Measurements from ENCODE around the gene CSAG1. TPM values are rescaled to one million over a fixed set of nuclear protein-coding genes. Genes with fewer than 3 reads are reported as not detected.
A peak's percentile ranks its signal among the peaks of the same experiment; 100 is the strongest.
"Not testable (repeated sequence)": the region's sequence is repeated elsewhere in the genome, so short reads cannot be mapped to it uniquely, and the experiment has no call there.

CSAG1 gene
- total RNA-seq, 4 donors from 2014 or later = not detected

DNA sequence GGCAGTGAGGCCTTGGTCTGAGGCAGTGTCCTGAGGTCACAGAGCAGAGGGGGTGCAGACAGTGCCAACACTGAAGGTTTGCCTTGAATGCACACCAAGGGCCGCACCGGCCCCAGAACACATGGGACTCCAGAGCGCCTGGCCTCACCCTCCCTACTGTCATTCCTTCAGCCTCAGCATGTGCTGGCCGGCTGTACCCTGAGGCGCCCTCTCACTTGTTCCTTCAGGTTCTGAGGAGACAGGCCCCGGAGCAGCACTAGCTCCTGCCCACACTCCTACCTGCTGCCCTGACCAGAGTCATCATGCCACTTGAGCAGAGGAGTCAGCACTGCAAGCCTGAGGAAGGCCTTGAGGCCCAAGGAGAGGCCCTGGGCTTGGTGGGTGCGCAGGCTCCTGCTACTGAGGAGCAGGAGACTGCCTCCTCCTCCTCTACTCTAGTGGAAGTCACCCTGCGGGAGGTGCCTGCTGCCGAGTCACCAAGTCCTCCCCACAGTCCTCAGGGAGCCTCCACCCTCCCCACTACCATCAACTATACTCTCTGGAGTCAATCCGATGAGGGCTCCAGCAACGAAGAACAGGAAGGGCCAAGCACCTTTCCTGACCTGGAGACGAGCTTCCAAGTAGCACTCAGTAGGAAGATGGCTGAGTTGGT lies 2.5 kb upstream of the CSAG1 start:
- no peaks in the 10 kb centered on the region for H3K4me1 ChIP-seq
- H3K27ac ChIP-seq = no peak overlapping the region
- H3K27me3 ChIP-seq = no peaks in the 10 kb centered on the region
- no peak overlapping the region for H3K4me3 ChIP-seq
- H3K9me3 ChIP-seq = no peaks in the 10 kb centered on the region
- no peak for TF ChIP-seq POLR2A (IDR thresholded peaks at IDR 0.05)
- TF ChIP-seq, protein P1, sequence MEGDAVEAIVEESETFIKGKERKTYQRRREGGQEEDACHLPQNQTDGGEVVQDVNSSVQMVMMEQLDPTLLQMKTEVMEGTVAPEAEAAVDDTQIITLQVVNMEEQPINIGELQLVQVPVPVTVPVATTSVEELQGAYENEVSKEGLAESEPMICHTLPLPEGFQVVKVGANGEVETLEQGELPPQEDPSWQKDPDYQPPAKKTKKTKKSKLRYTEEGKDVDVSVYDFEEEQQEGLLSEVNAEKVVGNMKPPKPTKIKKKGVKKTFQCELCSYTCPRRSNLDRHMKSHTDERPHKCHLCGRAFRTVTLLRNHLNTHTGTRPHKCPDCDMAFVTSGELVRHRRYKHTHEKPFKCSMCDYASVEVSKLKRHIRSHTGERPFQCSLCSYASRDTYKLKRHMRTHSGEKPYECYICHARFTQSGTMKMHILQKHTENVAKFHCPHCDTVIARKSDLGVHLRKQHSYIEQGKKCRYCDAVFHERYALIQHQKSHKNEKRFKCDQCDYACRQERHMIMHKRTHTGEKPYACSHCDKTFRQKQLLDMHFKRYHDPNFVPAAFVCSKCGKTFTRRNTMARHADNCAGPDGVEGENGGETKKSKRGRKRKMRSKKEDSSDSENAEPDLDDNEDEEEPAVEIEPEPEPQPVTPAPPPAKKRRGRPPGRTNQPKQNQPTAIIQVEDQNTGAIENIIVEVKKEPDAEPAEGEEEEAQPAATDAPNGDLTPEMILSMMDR (IDR thresholded peaks at IDR 0.05) = no peak
- peak in 1 of 3 donors; percentile 14 for DNase-seq
- no peaks in the 10 kb centered on the region for H3K36me3 ChIP-seq

DNA sequence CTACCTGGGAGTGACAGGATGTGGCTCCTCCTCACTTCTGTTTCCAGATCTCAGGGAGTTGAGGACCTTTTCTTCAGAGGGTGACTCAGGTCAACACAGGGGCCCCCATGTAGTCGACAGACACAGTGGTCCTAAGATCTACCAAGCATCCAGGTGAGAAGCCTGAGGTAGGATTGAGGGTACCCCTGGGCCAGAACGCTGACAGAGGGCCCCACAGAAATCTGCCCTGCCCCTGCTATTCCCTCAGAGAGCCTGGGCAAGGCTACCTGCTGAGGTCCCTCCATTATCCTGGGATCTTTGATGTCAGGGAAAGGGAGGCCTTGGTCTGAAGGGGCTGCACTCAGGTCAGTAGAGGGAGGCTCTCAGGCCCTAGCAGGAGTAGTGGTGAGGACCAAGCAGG lies 1.6 kb upstream of the CSAG1 start:
- no peaks in the 10 kb centered on the region for H3K4me1 ChIP-seq
- no peak for TF ChIP-seq POLR2A (IDR thresholded peaks at IDR 0.05)
- TF ChIP-seq, protein P1 (IDR thresholded peaks at IDR 0.05) = no peak
- no peaks in the 10 kb centered on the region for H3K9me3 ChIP-seq
- no peak overlapping the region for H3K4me3 ChIP-seq
- H3K27me3 ChIP-seq = no peaks in the 10 kb centered on the region
- H3K36me3 ChIP-seq = no peaks in the 10 kb centered on the region
- no peak overlapping the region for H3K27ac ChIP-seq
- peak in 1 of 3 donors; percentile 26 for DNase-seq

DNA sequence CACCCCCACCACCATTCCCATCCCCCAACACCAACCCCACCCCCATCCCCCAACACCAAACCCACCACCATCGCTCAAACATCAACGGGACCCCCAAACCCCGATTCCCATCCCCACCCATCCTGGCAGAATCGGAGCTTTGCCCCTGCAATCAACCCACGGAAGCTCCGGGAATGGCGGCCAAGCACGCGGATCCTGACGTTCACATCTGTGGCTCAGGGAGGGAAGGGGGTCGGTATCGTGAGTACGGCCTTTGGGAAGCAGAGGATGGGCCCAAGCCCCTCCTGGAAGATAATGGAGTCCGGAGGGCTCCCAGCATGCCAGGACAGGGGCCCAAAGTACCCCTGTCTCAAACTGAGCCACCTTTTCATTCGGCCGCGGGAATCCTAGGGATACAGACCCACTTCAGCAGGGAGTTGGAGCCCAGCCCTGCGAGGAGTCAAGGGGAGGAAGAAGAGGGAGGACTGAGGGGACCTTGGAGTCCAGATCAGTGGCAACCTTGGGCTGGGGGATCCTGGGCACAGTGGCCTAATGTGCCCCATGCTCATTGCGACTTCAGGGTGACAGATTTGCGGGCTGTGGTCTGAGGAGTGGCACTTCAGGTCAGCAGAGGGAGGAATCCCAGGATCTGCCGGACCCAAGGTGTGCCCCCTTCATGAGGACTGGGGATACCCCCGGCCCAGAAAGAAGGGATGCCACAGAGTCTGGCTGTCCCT lies 780 bp upstream of the CSAG1 start:
- not testable (repeated sequence) for H3K27ac ChIP-seq, H3K9me3 ChIP-seq, H3K27me3 ChIP-seq, H3K4me3 ChIP-seq, H3K4me1 ChIP-seq, H3K36me3 ChIP-seq
- peak in 1 of 3 donors; percentile 14 for DNase-seq

GRCh38 chrX:152725409-152725808 lies 8.1 kb downstream of the CSAG1 start:
- H3K4me3 ChIP-seq = no peak overlapping the region
- peak in 1 of 3 donors; percentile 6 for DNase-seq
- no peaks in the 10 kb centered on the region for H3K27me3 ChIP-seq
- no peak overlapping the region for H3K27ac ChIP-seq
- H3K36me3 ChIP-seq = no peaks in the 10 kb centered on the region
- TF ChIP-seq, protein P1 (IDR thresholded peaks at IDR 0.05) = no peak
- TF ChIP-seq POLR2A (IDR thresholded peaks at IDR 0.05) = no peak
- no peaks in the 10 kb centered on the region for H3K4me1 ChIP-seq
- no peaks in the 10 kb centered on the region for H3K9me3 ChIP-seq

- H3K27me3 ChIP-seq, H3K4me1 ChIP-seq, H3K27ac ChIP-seq, H3K9me3 ChIP-seq, H3K4me3 ChIP-seq, H3K36me3 ChIP-seq, DNase-seq: not testable (repeated sequence)
Measured at GRCh38 chrX:152713815-152714787, 19.4 kb downstream of the CSAG1 start, which contains the start of gene MAGEA2B. MAGEA2B (plus strand) TSS chrX:152714628; CDS start chrX:152717107, 2,479 bp downstream.

GRCh38 chrX:152713195-152713594 lies 20.3 kb downstream of the CSAG1 start:
- not testable (repeated sequence) for DNase-seq, H3K27me3 ChIP-seq, H3K9me3 ChIP-seq, H3K4me1 ChIP-seq, H3K4me3 ChIP-seq, H3K27ac ChIP-seq, H3K36me3 ChIP-seq

DNA sequence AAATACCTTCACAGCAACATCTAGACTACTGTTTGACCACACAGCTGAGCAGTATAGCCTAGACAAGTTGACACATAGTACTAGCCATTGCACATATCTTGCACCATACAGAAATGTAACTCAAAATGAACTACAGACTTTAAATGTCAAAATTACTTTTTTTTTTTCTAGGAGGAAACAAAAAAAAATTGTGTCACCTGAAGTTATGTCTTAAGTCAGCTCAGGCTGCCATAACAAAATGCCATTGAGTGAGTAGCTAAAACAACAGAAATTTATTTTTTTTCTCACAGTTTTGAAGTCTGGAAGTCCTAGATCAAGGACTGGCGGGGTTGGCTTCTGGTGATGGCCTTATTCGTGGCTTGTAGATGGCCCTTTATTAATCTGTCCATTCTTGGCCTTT lies 24.3 kb downstream of the CSAG1 start, which contains the start of gene CSAG2:
Gene CSAG2, minus strand, starts transcription at position 101 of the 400 bp plus-strand sequence. CDS start 161 bp downstream, outside the sequence.
- DNase-seq, H3K27ac ChIP-seq: not testable (repeated sequence)

GRCh38 chrX:152706500-152706899 lies 27.0 kb downstream of the CSAG1 start:
- not testable (repeated sequence) for H3K4me1 ChIP-seq, H3K4me3 ChIP-seq, H3K36me3 ChIP-seq, DNase-seq, H3K27me3 ChIP-seq, H3K27ac ChIP-seq, H3K9me3 ChIP-seq

More for the DNA sequence above, 24.3 kb downstream of the CSAG1 start, which contains the start of gene CSAG2:
- not testable (repeated sequence) for H3K36me3 ChIP-seq, H3K4me3 ChIP-seq, H3K9me3 ChIP-seq, H3K4me1 ChIP-seq, H3K27me3 ChIP-seq

- not testable (repeated sequence) for H3K36me3 ChIP-seq, H3K4me3 ChIP-seq
Measured at GRCh38 chrX:152700390-152700789, 33.1 kb downstream of the CSAG1 start.

GRCh38 chrX:152697952-152698931 lies 35.3 kb downstream of the CSAG1 start, which contains the start of gene MAGEA3:
MAGEA3 (plus strand) TSS chrX:152698794; CDS start chrX:152700833, 2,039 bp downstream.
- not testable (repeated sequence) for H3K4me1 ChIP-seq, H3K27ac ChIP-seq, H3K4me3 ChIP-seq, H3K9me3 ChIP-seq, H3K27me3 ChIP-seq, H3K36me3 ChIP-seq
- peak in 1 of 3 donors; percentile 11 for DNase-seq

More at GRCh38 chrX:152700390-152700789, 33.1 kb downstream of the CSAG1 start:
- not testable (repeated sequence) for H3K27me3 ChIP-seq, H3K27ac ChIP-seq, H3K9me3 ChIP-seq, H3K4me1 ChIP-seq
- peak in 1 of 3 donors; percentile 29 for DNase-seq

All from Peyer's patch (tissue), 4 donors.